Measurements from ENCODE around the gene PTPRD. TPM values are rescaled to one million over a fixed set of nuclear protein-coding genes. Genes with fewer than 3 reads are reported as not detected.
A peak's percentile ranks its signal among the peaks of the same experiment; 100 is the strongest.

The PTPRD gene
- total and polyA plus RNA-seq, 2 experiments from 2014 or later: 11.5 to 58.0 TPM

GRCh38 chr9:9862235-9862810 is 750.5 kb downstream of the PTPRD start:
- H3K9me2 ChIP-seq (ENCODE audit: insufficient read depth): no peaks in the 10 kb centered on the region
- no peaks in the 10 kb centered on the region for H3K27me3 ChIP-seq (ENCODE audit: insufficient read depth)
- no peaks in the 10 kb centered on the region for H3K36me3 ChIP-seq (ENCODE audit: insufficient read depth)
- TF ChIP-seq CREB1 (CRISPR knock-in tag; IDR thresholded peaks at IDR 0.05; ENCODE audit: low read depth): no peak
- TF ChIP-seq, protein P1, sequence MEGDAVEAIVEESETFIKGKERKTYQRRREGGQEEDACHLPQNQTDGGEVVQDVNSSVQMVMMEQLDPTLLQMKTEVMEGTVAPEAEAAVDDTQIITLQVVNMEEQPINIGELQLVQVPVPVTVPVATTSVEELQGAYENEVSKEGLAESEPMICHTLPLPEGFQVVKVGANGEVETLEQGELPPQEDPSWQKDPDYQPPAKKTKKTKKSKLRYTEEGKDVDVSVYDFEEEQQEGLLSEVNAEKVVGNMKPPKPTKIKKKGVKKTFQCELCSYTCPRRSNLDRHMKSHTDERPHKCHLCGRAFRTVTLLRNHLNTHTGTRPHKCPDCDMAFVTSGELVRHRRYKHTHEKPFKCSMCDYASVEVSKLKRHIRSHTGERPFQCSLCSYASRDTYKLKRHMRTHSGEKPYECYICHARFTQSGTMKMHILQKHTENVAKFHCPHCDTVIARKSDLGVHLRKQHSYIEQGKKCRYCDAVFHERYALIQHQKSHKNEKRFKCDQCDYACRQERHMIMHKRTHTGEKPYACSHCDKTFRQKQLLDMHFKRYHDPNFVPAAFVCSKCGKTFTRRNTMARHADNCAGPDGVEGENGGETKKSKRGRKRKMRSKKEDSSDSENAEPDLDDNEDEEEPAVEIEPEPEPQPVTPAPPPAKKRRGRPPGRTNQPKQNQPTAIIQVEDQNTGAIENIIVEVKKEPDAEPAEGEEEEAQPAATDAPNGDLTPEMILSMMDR (conservative IDR thresholded peaks at IDR 0.05; ENCODE audit: low read depth in 2 of 2): no peak
- H3K27ac Mint-ChIP-seq: no peak overlapping the region
- no peaks in the 10 kb centered on the region for H3K4me1 ChIP-seq (ENCODE audit: insufficient read depth)
- ATAC-seq: no peak
- H3K4me3 ChIP-seq: no peak overlapping the region
- H3F3A ChIP-seq (replicated peaks; ENCODE audit: low read depth): no peaks in the 10 kb centered on the region
- no peak overlapping the region for H2AFZ ChIP-seq
- H3K9me3 Mint-ChIP-seq: no peaks in the 10 kb centered on the region
- no peaks in the 10 kb centered on the region for H4K20me1 ChIP-seq (replicated peaks; ENCODE audit: insufficient read depth)
- H3K4me1 Mint-ChIP-seq: no peaks in the 10 kb centered on the region
- H3K4me3 Mint-ChIP-seq: no peak overlapping the region
- H3K36me3 Mint-ChIP-seq (ENCODE audit: low read depth): no peaks in the 10 kb centered on the region
- DNase-seq (ENCODE audit: low spot score): no peak
- no peak overlapping the region for H3K27ac ChIP-seq (ENCODE audit: low read depth)
- H3K4me2 ChIP-seq: no peak overlapping the region
- peaks cover 1% of the 10 kb centered on the region for H3K27me3 Mint-ChIP-seq (ENCODE audit: insufficient read depth, low read depth, poor library complexity)
- H3K79me2 ChIP-seq (replicated peaks; ENCODE audit: insufficient read depth): no peaks in the 10 kb centered on the region

GRCh38 chr9:9855177-9856078 is 757.4 kb downstream of the PTPRD start:
- H3F3A ChIP-seq (replicated peaks; ENCODE audit: low read depth): no peaks in the 10 kb centered on the region
- TF ChIP-seq, protein P2, sequence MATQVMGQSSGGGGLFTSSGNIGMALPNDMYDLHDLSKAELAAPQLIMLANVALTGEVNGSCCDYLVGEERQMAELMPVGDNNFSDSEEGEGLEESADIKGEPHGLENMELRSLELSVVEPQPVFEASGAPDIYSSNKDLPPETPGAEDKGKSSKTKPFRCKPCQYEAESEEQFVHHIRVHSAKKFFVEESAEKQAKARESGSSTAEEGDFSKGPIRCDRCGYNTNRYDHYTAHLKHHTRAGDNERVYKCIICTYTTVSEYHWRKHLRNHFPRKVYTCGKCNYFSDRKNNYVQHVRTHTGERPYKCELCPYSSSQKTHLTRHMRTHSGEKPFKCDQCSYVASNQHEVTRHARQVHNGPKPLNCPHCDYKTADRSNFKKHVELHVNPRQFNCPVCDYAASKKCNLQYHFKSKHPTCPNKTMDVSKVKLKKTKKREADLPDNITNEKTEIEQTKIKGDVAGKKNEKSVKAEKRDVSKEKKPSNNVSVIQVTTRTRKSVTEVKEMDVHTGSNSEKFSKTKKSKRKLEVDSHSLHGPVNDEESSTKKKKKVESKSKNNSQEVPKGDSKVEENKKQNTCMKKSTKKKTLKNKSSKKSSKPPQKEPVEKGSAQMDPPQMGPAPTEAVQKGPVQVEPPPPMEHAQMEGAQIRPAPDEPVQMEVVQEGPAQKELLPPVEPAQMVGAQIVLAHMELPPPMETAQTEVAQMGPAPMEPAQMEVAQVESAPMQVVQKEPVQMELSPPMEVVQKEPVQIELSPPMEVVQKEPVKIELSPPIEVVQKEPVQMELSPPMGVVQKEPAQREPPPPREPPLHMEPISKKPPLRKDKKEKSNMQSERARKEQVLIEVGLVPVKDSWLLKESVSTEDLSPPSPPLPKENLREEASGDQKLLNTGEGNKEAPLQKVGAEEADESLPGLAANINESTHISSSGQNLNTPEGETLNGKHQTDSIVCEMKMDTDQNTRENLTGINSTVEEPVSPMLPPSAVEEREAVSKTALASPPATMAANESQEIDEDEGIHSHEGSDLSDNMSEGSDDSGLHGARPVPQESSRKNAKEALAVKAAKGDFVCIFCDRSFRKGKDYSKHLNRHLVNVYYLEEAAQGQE (IDR thresholded peaks at IDR 0.05; ENCODE audit: unreplicated experiment): no peak
- TF ChIP-seq ZNF462 (CRISPR knock-in tag; IDR thresholded peaks at IDR 0.05) (no peak), JUNB (IDR thresholded peaks at IDR 0.05; ENCODE audit: unreplicated experiment) (no peak)
- H3K36me3 ChIP-seq (ENCODE audit: insufficient read depth): no peaks in the 10 kb centered on the region
- Mint-ChIP-seq H3K4me1 (no peaks in the 10 kb centered on the region; the same call in 2 of the 3 replicates), H3K9me3 (no peaks in the 10 kb centered on the region), H3K36me3 (ENCODE audit: low read depth) (no peaks in the 10 kb centered on the region), H3K27me3 (ENCODE audit: insufficient read depth, low read depth, poor library complexity) (no peaks in the 10 kb centered on the region), H3K27ac (no peak overlapping the region), H3K4me3 (no peak overlapping the region)
- no peaks in the 10 kb centered on the region for H4K20me1 ChIP-seq (replicated peaks; ENCODE audit: insufficient read depth)
- H3K4me2 ChIP-seq: no peak overlapping the region
- H2AFZ ChIP-seq: peak overlapping the region; percentile 79
- H3K79me2 ChIP-seq (replicated peaks; ENCODE audit: insufficient read depth): no peaks in the 10 kb centered on the region
- H3K27me3 ChIP-seq (ENCODE audit: insufficient read depth): no peaks in the 10 kb centered on the region
- H3K4me1 ChIP-seq (ENCODE audit: insufficient read depth): no peaks in the 10 kb centered on the region
- H3K4me3 ChIP-seq: no peak overlapping the region
- H3K27ac ChIP-seq (ENCODE audit: low read depth): no peak overlapping the region
- ATAC-seq: peak; percentile 79
- no peaks in the 10 kb centered on the region for H3K9me2 ChIP-seq (ENCODE audit: insufficient read depth)
- DNase-seq (ENCODE audit: low spot score): peak; percentile 6
